GM12875 (cell line): ENCODE results near the gene GREB1L.

ENCODE experiments used
- H3K4me3 ChIP-seq: one replicate; pipeline ENCODE4 v1.5.1; 2011; ENCODE audit warnings: low read depth, low read length, control low read depth
- CTCF ChIP-seq: IDR thresholded peaks from 2 replicates; pipeline ENCODE4 v1.5.1; 2011; ENCODE audit warnings: low read depth, mild to moderate bottlenecking, control low read depth, inconsistent platforms, low read length, moderate library complexity, borderline replicate concordance; ENCODE audit not compliant: insufficient read depth

The GREB1L gene

GRCh38 chr18:21262244-21262643 lies 20.2 kb downstream of the GREB1L start:
- no peak for TF ChIP-seq CTCF
- H3K4me3 ChIP-seq: no peak overlapping the region

- TF ChIP-seq CTCF: no peak
- no peak overlapping the region for H3K4me3 ChIP-seq
These were observed 20.9 kb downstream of the GREB1L start for GRCh38 chr18:21262979-21263378.

GRCh38 chr18:21264651-21265050 lies 22.6 kb downstream of the GREB1L start:
- TF ChIP-seq CTCF: no peak

GRCh38 chr18:21265971-21266673 lies 24.1 kb downstream of the GREB1L start:
- no peak overlapping the region for H3K4me3 ChIP-seq
- TF ChIP-seq CTCF: no peak

More at GRCh38 chr18:21264651-21265050, 22.6 kb downstream of the GREB1L start:
- no peak overlapping the region for H3K4me3 ChIP-seq

- no peak for TF ChIP-seq CTCF
- H3K4me3 ChIP-seq: no peak overlapping the region
These were observed 25.4 kb downstream of the GREB1L start for GRCh38 chr18:21267400-21267799.

- H3K4me3 ChIP-seq: no peak overlapping the region
- no peak for TF ChIP-seq CTCF
These were observed 27.3 kb downstream of the GREB1L start for GRCh38 chr18:21269349-21269748.

- no peak overlapping the region for H3K4me3 ChIP-seq
- no peak for TF ChIP-seq CTCF
These were observed 28.4 kb downstream of the GREB1L start for GRCh38 chr18:21270453-21270852.
